Germinal center (tissue), 1 donor: ENCODE data around the gene FKBP5.
"Not testable (repeated sequence)": the region's sequence is repeated elsewhere in the genome, so short reads cannot be mapped to it uniquely, and the experiment has no call there.

Experiments used
- DNase-seq: peaks from one replicate; pipeline ENCODE4 v3.0.0; 2012; ENCODE audit warnings: mixed read lengths, low spot score

Gene FKBP5

GRCh38 chr6:35583893-35584688 lies 104.6 kb downstream of the FKBP5 start:
- peak; percentile 50 for DNase-seq

DNA sequence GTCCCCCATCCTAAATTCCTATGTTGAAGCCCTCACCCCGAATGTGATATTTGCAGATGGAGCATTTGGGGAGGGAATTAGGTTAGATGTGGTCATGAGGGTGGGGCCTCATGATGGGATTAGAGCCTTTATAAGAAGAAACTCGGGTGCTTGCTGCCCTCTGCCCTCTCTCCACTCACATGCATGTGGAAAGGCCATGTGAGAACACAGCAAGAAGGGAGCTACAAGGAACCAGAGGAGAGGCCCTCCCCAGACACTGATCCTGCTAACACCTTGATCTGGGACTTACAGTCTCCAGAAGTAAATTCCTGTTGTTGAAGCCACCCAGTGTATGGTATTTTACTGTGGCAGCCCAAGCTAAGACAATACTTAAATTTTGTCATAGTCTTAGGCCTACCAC lies 106.4 kb downstream of the FKBP5 start:
- no peak for DNase-seq

DNA sequence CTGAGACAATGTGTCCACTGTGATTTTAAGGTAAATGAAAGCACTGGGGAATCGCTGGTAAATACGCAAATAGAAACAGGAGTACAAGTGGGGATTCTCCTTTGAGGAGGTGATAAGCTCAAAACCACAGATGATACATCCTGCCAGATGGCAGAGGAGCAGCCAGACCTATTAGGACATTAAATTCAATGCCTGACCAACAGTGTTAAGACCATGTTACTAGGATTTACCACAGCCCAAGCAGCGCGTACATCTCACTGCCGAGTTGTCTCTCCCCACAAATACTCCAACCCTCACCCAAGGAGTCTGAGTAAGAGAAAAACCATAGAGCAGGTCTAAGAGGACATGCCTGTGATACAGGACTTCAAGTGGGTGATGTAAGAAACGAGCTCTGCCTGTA lies 107.1 kb downstream of the FKBP5 start:
- no peak for DNase-seq

DNA sequence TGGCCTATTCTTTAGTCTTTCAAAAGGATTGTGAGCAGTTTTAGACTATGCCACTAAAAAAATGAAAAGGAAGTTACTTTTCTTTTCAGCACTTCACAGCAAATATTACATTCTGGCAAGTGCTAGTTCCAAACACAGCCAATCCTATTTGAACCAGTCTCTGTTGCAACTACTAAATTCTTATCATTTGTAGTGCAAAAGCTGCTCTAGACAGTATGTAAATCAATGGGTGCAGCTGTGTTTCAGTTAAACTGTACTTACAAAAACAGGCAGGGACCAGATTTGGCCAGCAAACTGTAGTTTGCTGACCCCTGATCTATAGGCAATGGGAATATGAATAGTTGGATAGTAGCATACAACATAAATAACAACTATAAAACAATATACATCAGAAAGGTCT lies 107.9 kb downstream of the FKBP5 start:
- DNase-seq, result no peak

DNA sequence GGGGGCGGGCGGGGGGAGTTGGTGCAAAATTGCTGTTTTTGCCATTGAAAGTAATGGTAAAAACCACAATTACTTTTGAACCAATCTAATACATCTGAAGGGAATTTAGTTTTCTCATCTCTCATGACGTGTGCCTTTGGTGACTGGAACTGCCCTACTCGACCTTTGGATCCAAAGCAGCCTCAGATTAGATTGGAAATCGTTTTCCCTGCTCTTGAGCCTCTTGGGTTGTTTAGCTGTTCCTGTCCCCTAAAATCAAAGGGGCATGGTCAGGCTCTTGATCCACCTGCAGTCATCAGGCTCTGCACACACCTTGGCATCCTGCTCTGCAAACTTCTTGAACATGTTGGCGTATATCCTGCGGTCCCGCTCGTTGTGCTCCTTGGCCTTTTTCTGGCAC lies 112.0 kb downstream of the FKBP5 start:
- no peak for DNase-seq

- DNase-seq, result no peak
Observed at GRCh38 chr6:35573495-35574110, 115.1 kb downstream of the FKBP5 start.

DNA sequence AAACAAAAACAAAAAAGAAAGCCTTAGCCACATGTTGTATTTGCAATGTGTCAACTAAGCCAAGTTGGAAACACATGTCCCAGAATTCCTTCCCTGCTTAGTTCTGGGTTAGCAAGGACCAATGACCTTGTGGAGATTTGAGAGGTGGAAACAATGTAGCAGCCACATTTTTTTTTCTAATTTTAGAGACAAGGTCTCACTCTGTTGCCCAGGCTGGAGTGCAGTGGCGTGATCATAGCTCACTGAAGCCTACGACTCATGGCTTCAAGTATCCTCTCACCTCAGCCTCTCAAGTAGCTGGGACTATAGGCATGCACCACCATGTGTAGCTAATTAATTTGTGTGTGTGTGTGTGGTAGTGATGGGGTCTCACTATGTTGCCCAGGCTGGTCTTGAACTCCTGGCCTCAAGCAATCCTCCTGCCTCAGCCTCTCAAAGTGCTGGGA lies 117.8 kb downstream of the FKBP5 start:
- DNase-seq, result not testable (repeated sequence)

DNA sequence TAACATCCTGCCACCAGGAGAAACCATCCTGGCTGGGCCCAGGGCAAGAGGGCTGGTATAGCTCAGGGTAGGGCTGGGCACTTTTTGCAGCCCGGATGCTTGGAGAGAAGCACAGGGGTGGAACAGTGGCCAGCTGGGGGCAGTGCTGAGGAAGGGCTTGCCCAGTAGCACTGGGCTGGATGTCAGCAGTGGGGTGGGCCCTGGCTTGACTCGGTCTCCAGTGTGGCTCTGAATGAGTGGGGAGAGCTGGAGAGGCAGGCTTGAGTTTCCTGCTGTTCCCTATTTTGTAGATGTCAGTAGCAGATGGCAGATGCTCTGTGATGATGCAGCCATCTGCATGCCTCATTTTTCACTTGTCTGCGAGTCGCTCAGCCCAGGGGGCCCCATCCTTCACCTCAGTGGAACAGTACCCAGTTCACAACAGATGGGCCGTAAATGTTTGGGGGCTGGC lies 119.7 kb downstream of the FKBP5 start:
- DNase-seq, result peak; percentile 6

DNA sequence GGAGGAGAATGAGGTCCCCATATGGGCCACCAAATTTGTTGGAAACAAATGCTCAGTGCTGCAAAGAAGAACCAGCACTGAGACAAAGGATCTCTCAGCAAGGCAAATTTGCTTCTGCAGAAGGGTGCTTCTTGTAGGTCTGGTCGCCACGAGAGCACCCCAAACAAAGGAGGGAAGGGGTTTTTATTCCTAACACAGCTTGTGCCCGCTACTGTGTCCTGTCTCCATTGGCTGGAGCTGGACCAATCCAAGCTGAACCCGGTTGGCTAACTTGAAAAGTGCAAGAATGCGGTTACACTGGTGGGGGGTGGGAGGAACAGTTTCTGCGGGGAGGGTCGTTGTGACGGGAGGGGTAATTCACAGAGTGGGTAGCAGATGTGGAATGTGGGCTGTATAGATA lies 121.9 kb downstream of the FKBP5 start:
- DNase-seq, result no peak

- DNase-seq, result no peak
Observed at GRCh38 chr6:35564733-35565132, 124.0 kb downstream of the FKBP5 start.

GRCh38 chr6:35562060-35562459 lies 126.7 kb downstream of the FKBP5 start:
- no peak for DNase-seq

GRCh38 chr6:35561113-35561512 lies 127.6 kb downstream of the FKBP5 start:
- no peak for DNase-seq

DNA sequence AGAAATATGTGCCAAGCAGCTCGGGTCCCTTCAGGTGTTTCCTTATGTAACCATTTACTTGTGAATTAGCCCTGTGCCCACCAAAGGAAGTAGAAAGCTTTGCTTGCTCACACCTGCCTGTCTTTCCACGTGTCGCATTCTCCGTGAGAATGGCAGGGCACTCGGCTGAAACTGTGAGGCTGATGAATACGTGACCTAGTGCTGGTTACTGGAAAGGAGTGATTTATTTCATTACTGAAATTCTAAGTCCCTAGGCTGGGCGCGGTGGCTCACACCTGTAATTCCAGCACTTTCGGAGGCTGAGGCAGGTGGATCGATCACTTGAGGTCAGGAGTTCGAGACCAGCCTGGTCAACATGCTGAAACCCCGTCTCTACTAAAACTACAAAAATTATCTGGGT lies 130.1 kb downstream of the FKBP5 start:
- no peak for DNase-seq

- DNase-seq, result no peak
Observed at GRCh38 chr6:35557239-35557638, 131.5 kb downstream of the FKBP5 start.

DNA sequence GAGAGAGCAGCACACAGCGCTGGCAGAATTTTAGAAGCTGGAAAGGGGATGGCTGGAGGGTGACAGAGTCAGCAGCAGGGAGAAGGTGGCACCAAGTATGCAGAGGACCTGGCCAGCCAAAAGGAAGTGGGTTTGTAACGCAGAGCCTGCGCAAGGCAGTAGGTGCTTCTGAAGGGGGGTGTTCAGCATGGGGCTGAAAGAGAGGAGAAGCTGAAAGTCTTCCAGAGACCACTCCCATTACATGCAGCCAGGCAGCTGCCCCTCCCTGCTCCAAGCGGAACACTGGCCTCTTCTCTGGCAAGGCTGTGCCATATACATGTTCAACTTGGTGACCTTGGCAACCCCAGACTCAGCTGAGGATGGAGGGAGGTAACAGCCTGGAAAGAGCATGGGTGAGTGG lies 133.9 kb downstream of the FKBP5 start:
- no peak for DNase-seq

DNA sequence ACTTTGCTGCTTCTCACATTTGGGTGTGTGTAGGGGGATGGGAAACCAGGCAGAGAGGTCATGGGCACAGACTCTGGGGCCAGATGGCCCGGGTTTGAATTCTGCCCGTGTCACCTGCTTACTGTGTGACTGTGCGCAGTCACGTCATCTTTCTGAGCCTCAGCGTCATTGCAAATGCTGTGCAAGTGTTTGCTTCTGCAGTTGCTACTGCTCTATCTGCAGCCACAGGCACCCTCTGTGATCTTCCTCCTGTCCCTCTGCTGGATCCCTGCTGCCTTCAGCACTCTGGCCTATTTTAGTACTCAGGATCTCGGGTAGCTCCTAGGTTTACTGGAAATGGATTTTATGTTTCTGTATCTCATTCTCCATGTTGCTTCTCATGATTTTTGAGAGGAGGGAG lies 135.4 kb downstream of the FKBP5 start:
- DNase-seq, result no peak

DNA sequence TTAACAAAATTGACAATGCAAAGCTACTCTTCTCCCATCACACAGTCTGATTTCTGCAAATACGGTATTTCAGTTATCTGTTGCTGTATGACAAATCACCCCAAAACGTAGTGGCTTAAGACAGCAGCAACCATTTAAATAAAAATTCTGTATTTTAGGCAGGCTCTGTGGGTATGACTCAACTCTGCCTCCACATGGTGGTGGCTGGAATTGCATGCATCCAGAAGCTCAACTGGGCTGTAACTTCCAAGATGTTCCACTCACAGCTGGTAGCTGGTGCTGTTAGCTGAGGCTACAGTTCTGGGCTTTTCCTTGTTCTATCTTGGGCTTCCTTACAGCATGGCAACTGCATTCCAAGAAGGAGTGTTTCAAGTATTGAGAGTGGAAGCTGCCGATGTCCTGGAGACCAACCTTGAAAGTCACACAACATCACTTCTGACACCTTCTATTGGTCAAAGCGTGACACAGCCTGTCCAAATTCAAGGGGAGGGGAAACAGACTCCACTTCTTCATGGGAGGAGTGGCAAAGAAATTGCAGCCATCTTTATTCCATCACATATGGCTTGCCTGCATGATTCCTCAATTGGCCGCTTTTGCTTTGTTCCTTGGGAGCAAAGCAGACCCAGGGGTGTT lies 136.3 kb downstream of the FKBP5 start:
- peak; percentile 33 for DNase-seq

DNA sequence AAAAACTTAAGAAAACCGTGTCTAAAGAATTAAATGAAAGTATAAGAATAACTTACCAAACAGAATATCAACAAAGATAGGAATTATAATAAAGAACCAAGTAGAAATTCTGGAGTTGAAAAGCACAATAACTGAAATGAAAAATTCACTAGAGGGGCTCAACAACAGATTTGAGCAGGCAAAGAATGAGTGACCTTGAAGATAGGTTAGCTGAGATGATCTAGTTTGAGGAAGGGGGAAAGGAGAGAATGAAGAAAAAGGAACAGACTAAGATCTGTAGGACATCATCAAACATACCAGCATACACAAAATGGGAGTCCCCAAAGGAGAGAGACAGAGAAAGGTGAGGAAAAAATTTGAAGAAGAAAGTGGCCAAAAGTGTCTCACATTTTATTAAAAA lies 138.3 kb downstream of the FKBP5 start:
- no peak for DNase-seq

- DNase-seq, result no peak
Observed at GRCh38 chr6:35547676-35548075, 141.0 kb downstream of the FKBP5 start.

DNA sequence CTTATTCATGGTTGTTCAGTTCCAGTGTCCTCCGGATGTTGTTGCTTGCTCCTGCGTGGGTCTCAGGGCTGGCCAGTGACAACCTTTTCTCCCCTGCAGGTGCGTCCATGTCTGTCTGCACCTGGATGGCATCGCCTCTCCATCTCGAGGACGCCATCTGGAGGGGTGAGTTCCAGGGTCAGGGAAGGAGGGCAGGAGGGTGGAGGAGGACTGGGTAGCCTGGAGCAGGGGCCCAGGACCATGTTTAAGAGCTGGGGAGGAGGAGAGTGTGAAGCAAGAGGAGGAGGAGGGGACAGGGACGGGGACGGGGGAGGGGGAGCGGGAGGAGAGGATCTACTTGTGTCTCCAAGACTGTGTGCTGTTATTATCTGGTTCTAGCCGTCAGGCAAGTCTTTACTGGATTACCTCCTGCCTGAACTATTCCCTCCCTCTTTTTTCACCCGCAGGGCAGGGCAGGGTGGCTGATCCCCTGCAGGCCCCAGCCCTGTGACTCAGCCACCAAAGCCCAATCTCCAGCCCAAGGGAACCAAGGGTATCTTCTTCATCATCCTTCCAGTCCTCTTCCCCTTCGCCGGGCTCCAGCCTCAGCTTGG lies 143.8 kb downstream of the FKBP5 start:
- no peak for DNase-seq

- DNase-seq, result no peak
Observed at GRCh38 chr6:35543459-35544193, 145.1 kb downstream of the FKBP5 start.

GRCh38 chr6:35541836-35542235 lies 146.9 kb downstream of the FKBP5 start:
- no peak for DNase-seq
